ENCODE results near the gene TOR3A. TPM values are rescaled to one million over a fixed set of nuclear protein-coding genes. Genes with fewer than 3 reads are reported as not detected.

Gene TOR3A
- total RNA-seq, 1 experiment from 2014 or later: 70.8 TPM

DNA sequence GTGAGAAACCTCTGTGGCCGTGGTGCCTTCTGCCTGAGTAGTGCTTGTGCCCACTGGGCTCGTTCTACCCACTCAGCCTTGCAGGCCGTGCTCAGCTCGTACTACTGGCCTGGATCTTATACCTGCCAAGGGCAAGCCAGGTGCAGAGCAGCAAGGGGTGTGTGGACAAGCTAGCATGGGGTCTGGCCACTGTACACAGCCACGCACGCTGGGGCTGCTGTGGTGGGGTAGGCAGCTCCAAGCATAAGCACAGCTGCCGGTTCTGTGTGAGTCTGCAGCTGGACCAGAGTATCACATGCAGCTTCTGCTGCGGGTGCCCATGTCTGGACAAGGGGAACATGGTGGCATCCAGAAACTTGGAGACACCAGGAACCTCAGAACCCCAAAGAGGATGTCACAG lies 39.8 kb upstream of the TOR3A start:
- Histone ChIP-seq H2AFZ (ENCODE audit: low read length) (no peak overlapping the region), H4K20me1 (ENCODE audit: low read length) (no peaks in the 10 kb centered on the region), H3K4me2 (ENCODE audit: low read length) (no peak overlapping the region), H3K9me3 (ENCODE audit: low read length) (no peaks in the 10 kb centered on the region), H3K4me3 (ENCODE audit: low read length) (no peak overlapping the region), H3F3A (ENCODE audit: low read length, unreplicated experiment) (peaks cover 8% of the 10 kb centered on the region), H3K27me3 (ENCODE audit: low read length) (no peaks in the 10 kb centered on the region), H3K9ac (ENCODE audit: low read length) (no peak overlapping the region), H3K4me1 (ENCODE audit: insufficient read depth, low read length) (peaks cover 21% of the 10 kb centered on the region), H3K79me2 (ENCODE audit: low read length) (peaks cover 36% of the 10 kb centered on the region), H3K36me3 (ENCODE audit: low read depth, low read length) (no peaks in the 10 kb centered on the region), H3K9me2 (replicated peaks; ENCODE audit: low read length) (no peaks in the 10 kb centered on the region), H3K27ac (ENCODE audit: low read length) (no peak overlapping the region)
- TF ChIP-seq EZH2 (IDR thresholded peaks at IDR 0.05; ENCODE audit: low read length, unreplicated experiment): no peak
- TF ChIP-seq EZH2phosphoT487 (IDR thresholded peaks at IDR 0.05; ENCODE audit: borderline replicate concordance, low read length): no peak
- TF ChIP-seq, protein P1, sequence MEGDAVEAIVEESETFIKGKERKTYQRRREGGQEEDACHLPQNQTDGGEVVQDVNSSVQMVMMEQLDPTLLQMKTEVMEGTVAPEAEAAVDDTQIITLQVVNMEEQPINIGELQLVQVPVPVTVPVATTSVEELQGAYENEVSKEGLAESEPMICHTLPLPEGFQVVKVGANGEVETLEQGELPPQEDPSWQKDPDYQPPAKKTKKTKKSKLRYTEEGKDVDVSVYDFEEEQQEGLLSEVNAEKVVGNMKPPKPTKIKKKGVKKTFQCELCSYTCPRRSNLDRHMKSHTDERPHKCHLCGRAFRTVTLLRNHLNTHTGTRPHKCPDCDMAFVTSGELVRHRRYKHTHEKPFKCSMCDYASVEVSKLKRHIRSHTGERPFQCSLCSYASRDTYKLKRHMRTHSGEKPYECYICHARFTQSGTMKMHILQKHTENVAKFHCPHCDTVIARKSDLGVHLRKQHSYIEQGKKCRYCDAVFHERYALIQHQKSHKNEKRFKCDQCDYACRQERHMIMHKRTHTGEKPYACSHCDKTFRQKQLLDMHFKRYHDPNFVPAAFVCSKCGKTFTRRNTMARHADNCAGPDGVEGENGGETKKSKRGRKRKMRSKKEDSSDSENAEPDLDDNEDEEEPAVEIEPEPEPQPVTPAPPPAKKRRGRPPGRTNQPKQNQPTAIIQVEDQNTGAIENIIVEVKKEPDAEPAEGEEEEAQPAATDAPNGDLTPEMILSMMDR (conservative IDR thresholded peaks at IDR 0.05; ENCODE audit: low read depth, low read length): no peak
- CTCF ChIA-PET: no interaction called here
- no TSS peak for BruUV-seq (replicated peaks)
- ATAC-seq: no peak
- DNase-seq: no peak
- intact Hi-C loops (cut with micrococcal nuclease): no loop called here
- POLR2A ChIA-PET (ENCODE audit: unreplicated experiment): no interaction called here

DNA sequence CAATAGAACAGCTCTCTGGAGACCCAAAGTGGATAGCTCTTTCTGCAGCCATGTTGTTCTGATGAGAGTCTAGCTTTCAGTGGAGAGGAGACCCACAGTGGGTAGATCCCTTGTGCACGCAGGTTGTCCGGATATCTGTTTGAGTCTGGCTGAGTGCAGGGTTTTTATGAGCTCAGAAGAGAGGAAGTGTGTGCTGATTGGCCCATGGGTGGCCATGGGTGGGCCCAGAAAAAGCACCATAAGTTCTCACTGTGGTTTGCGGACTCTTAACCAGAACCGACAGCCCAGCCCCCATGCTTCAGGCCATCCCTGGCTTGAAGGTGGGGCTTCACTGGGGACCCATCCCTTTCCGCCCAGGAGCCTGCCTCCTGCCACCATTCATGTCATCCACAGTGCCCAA lies 39.2 kb upstream of the TOR3A start:
- no peak for DNase-seq
- Histone ChIP-seq H3K9me3 (ENCODE audit: low read length) (no peaks in the 10 kb centered on the region), H3K27me3 (ENCODE audit: low read length) (no peaks in the 10 kb centered on the region), H3K27ac (ENCODE audit: low read length) (no peak overlapping the region), H3K9ac (ENCODE audit: low read length) (no peak overlapping the region), H3K4me3 (ENCODE audit: low read length) (no peak overlapping the region), H3K36me3 (ENCODE audit: low read depth, low read length) (no peaks in the 10 kb centered on the region), H3K9me2 (replicated peaks; ENCODE audit: low read length) (no peaks in the 10 kb centered on the region), H3K4me1 (ENCODE audit: insufficient read depth, low read length) (peaks cover 15% of the 10 kb centered on the region), H4K20me1 (ENCODE audit: low read length) (no peaks in the 10 kb centered on the region), H3K4me2 (ENCODE audit: low read length) (no peak overlapping the region), H2AFZ (ENCODE audit: low read length) (no peak overlapping the region), H3F3A (ENCODE audit: low read length, unreplicated experiment) (peaks cover 2% of the 10 kb centered on the region), H3K79me2 (ENCODE audit: low read length) (peaks cover 36% of the 10 kb centered on the region)
- ChIA-PET POLR2A (ENCODE audit: unreplicated experiment) (no interaction called here), CTCF (no interaction called here)
- TF ChIP-seq EZH2 (IDR thresholded peaks at IDR 0.05; ENCODE audit: low read length, unreplicated experiment) (no peak), EZH2phosphoT487 (IDR thresholded peaks at IDR 0.05; ENCODE audit: borderline replicate concordance, low read length) (no peak)
- TF ChIP-seq, protein P1 (conservative IDR thresholded peaks at IDR 0.05; ENCODE audit: low read depth, low read length): no peak
- ATAC-seq: no peak
- no TSS peak for BruUV-seq (replicated peaks)
- intact Hi-C loops (cut with micrococcal nuclease): no loop called here

DNA sequence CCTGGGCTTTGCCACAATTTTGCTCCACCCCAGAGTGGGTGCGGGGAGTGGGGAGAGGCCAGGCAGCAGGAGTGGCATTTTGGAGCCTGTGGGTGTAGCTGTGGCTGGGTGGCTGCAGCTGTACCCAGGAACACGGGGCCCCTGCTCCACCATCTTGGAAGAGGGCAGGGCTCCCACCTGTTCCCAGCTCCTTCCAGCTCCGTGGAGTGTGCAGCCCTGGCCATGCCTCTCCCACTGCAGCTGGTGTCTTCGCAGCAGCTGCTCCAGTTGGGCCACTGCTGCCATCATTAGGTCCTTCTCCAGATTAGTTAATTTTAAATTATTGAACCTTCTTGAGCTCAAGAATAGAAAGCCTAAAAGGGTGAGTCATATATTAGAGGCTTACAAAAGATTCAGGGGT lies 38.6 kb upstream of the TOR3A start:
- Histone ChIP-seq H3K27me3 (ENCODE audit: low read length) (no peaks in the 10 kb centered on the region), H3K9me2 (replicated peaks; ENCODE audit: low read length) (no peaks in the 10 kb centered on the region), H3K36me3 (ENCODE audit: low read depth, low read length) (no peaks in the 10 kb centered on the region), H4K20me1 (ENCODE audit: low read length) (no peaks in the 10 kb centered on the region), H3K4me2 (ENCODE audit: low read length) (no peak overlapping the region), H3K9me3 (ENCODE audit: low read length) (no peaks in the 10 kb centered on the region), H3K4me3 (ENCODE audit: low read length) (no peak overlapping the region), H3F3A (ENCODE audit: low read length, unreplicated experiment) (no peaks in the 10 kb centered on the region), H3K9ac (ENCODE audit: low read length) (no peak overlapping the region), H3K4me1 (ENCODE audit: insufficient read depth, low read length) (peaks cover 11% of the 10 kb centered on the region), H2AFZ (ENCODE audit: low read length) (no peak overlapping the region), H3K27ac (ENCODE audit: low read length) (no peak overlapping the region), H3K79me2 (ENCODE audit: low read length) (peaks cover 34% of the 10 kb centered on the region)
- no TSS peak for BruUV-seq (replicated peaks)
- intact Hi-C loops (cut with micrococcal nuclease): no loop called here
- DNase-seq (no peak), ATAC-seq (no peak)
- TF ChIP-seq EZH2 (IDR thresholded peaks at IDR 0.05; ENCODE audit: low read length, unreplicated experiment): no peak
- TF ChIP-seq EZH2phosphoT487 (IDR thresholded peaks at IDR 0.05; ENCODE audit: borderline replicate concordance, low read length): no peak
- TF ChIP-seq, protein P1 (conservative IDR thresholded peaks at IDR 0.05; ENCODE audit: low read depth, low read length): no peak
- ChIA-PET POLR2A (ENCODE audit: unreplicated experiment) (no interaction called here), CTCF (no interaction called here)

Measured in PC-3 (cell line).